Astrocyte (in vitro differentiated cells and primary cell): ENCODE results near the gene ERMARD.

Experiments used
- CTCF ChIP-seq: IDR thresholded peaks from 2 replicates; pipeline ENCODE4 v1.5.1; 2011; ENCODE audit warnings: low read depth, mild to moderate bottlenecking, inconsistent platforms, low read length, moderate library complexity; ENCODE audit not compliant: insufficient read depth
- EZH2 ChIP-seq: IDR thresholded peaks from 2 replicates; pipeline ENCODE4 v1.6.1; 2012; ENCODE audit warnings: mild to moderate bottlenecking, low read length, inconsistent platforms; ENCODE audit not compliant: insufficient read depth

GRCh38 chr6:169789146-169789943 is 37.9 kb downstream of the ERMARD start:
- TF ChIP-seq CTCF: no peak
- TF ChIP-seq EZH2: no peak
